ENCODE data around the gene ADD2.

- TF ChIP-seq CTCF (IDR thresholded peaks at IDR 0.05) (no peak), POLR2A (IDR thresholded peaks at IDR 0.05) (no peak)
Measured at GRCh38 chr2:70793450-70793849, 25.4 kb upstream of the ADD2 start.
